ENCODE data around the gene PRKAG2. TPM values are rescaled to one million over a fixed set of nuclear protein-coding genes. Genes with fewer than 3 reads are reported as not detected.
"Not testable (repeated sequence)": the region's sequence is repeated elsewhere in the genome, so short reads cannot be mapped to it uniquely, and the experiment has no call there.

PRKAG2 gene
- total RNA-seq: 13.5 and 22.6 TPM in 2 replicates
- polyA plus RNA-seq (2012): 23.0 TPM

GRCh38 chr7:151876899-151877777 lies at the start of gene PRKAG2:
PRKAG2 (minus strand) TSS chr7:151877115; CDS start chr7:151876620, 495 bp downstream.
- peak; percentile 42 for DNase-seq (ENCODE audit: low read depth)

GRCh38 chr7:151926336-151926712 lies 49.4 kb upstream of the PRKAG2 start:
- no peak for DNase-seq (ENCODE audit: low read depth)

GRCh38 chr7:151925446-151926335 lies 48.8 kb upstream of the PRKAG2 start:
- DNase-seq (ENCODE audit: low read depth): peak; percentile 70

GRCh38 chr7:151924508-151924907 lies 47.6 kb upstream of the PRKAG2 start:
- no peak for DNase-seq (ENCODE audit: low read depth)

GRCh38 chr7:151924001-151924400 lies 47.1 kb upstream of the PRKAG2 start:
- DNase-seq (ENCODE audit: low read depth): no peak

GRCh38 chr7:151923097-151923876 lies 46.4 kb upstream of the PRKAG2 start:
- no peak for DNase-seq (ENCODE audit: low read depth)

GRCh38 chr7:151921451-151921850 lies 44.5 kb upstream of the PRKAG2 start:
- DNase-seq (ENCODE audit: low read depth): no peak

- no peak for DNase-seq (ENCODE audit: low read depth)
Measured at GRCh38 chr7:151920488-151920887, 43.6 kb upstream of the PRKAG2 start.

- DNase-seq (ENCODE audit: low read depth): no peak
Measured at GRCh38 chr7:151919595-151919994, 42.7 kb upstream of the PRKAG2 start.

GRCh38 chr7:151918510-151918843 lies 41.6 kb upstream of the PRKAG2 start:
- no peak for DNase-seq (ENCODE audit: low read depth)

GRCh38 chr7:151917791-151918509 lies 41.0 kb upstream of the PRKAG2 start:
- no peak for DNase-seq (ENCODE audit: low read depth)

GRCh38 chr7:151914051-151914450 lies 37.1 kb upstream of the PRKAG2 start:
- no peak for DNase-seq (ENCODE audit: low read depth)

GRCh38 chr7:151910655-151911054 lies 33.7 kb upstream of the PRKAG2 start:
- peak; percentile 40 for DNase-seq (ENCODE audit: low read depth)

- not testable (repeated sequence) for DNase-seq (ENCODE audit: low read depth)
Measured at GRCh38 chr7:151907115-151907514, 30.2 kb upstream of the PRKAG2 start.

- DNase-seq (ENCODE audit: low read depth): peak; percentile 85
Measured at GRCh38 chr7:151905766-151906165, 28.9 kb upstream of the PRKAG2 start.

- no peak for DNase-seq (ENCODE audit: low read depth)
Measured at GRCh38 chr7:151905353-151905752, 28.4 kb upstream of the PRKAG2 start.

- peak; percentile 96 for DNase-seq (ENCODE audit: low read depth)
Measured at GRCh38 chr7:151904270-151904669, 27.4 kb upstream of the PRKAG2 start.

GRCh38 chr7:151903249-151904032 lies 26.5 kb upstream of the PRKAG2 start:
- DNase-seq (ENCODE audit: low read depth): no peak

- no peak for DNase-seq (ENCODE audit: low read depth)
Measured at GRCh38 chr7:151902311-151902710, 25.4 kb upstream of the PRKAG2 start.

- no peak for DNase-seq (ENCODE audit: low read depth)
Measured at GRCh38 chr7:151901828-151902227, 24.9 kb upstream of the PRKAG2 start.

All from myocyte (in vitro differentiated cells).